Transverse colon (tissue), 3 donors: ENCODE data around the gene PTPRN2.

Experiments used
- CTCF ChIP-seq, 5 experiments: fragments of 200-600 bp in 3 of 5; fragments of 450-650 bp in 2 of 5; sonication (generic) in 3 of 5; IDR thresholded peaks; 1 replicate in 2 of 5; 2 replicates in 3 of 5; pipeline ENCODE4 v1.5.1; 2016 to 2017; ENCODE audit warnings: antibody characterized with exemption in 5 of 5, inconsistent platforms in 3 of 5, mild to moderate bottlenecking in 2 of 5, moderate library complexity in 1 of 5
- EP300 ChIP-seq: sonication (generic); formaldehyde crosslinking; IDR thresholded peaks from one replicate; pipeline ENCODE4 v1.6.1; 2017; ENCODE audit warnings: antibody characterized with exemption, low read depth
- POLR2A ChIP-seq: fragments of 450-650 bp; IDR thresholded peaks from one replicate; pipeline ENCODE4 v1.6.1; 2016; ENCODE audit warnings: antibody characterized with exemption, mild to moderate bottlenecking, moderate library complexity

- TF ChIP-seq CTCF (IDR thresholded peaks at IDR 0.05): no peak
- TF ChIP-seq EP300: no peak
- no peak for TF ChIP-seq POLR2A
Measured at GRCh38 chr7:157829491-157829890, 758.1 kb downstream of the PTPRN2 start.
